ENCODE data around the gene DNAJC28. TPM values are rescaled to one million over a fixed set of nuclear protein-coding genes. Genes with fewer than 3 reads are reported as not detected.

The DNAJC28 gene, protein sequence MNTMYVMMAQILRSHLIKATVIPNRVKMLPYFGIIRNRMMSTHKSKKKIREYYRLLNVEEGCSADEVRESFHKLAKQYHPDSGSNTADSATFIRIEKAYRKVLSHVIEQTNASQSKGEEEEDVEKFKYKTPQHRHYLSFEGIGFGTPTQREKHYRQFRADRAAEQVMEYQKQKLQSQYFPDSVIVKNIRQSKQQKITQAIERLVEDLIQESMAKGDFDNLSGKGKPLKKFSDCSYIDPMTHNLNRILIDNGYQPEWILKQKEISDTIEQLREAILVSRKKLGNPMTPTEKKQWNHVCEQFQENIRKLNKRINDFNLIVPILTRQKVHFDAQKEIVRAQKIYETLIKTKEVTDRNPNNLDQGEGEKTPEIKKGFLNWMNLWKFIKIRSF
- polyA plus RNA-seq (2012; ENCODE audit: missing spikeins), result 1.00 TPM

GRCh38 chr21:33491373-33492102 is at the start of gene DNAJC28:
TSS of gene DNAJC28 (minus strand) at chr21:33491716. CDS start at chr21:33489393, 2,323 bp downstream.
- peak; percentile 94 for DNase-seq (ENCODE audit: insufficient read length)
- FAIRE-seq, result peak; percentile 99
- TF ChIP-seq POLR2A (IDR thresholded peaks at IDR 0.05; ENCODE audit: low read depth, low read length), result peak; percentile 36; the same call in 1 of the 2 replicates
- TF ChIP-seq POLR2AphosphoS5 (IDR thresholded peaks at IDR 0.05; ENCODE audit: low read depth, low read length), result no peak

- TF ChIP-seq TAF1 (IDR thresholded peaks at IDR 0.05; ENCODE audit: borderline replicate concordance, low read depth, low read length) (no peak), POLR2A (IDR thresholded peaks at IDR 0.05; ENCODE audit: low read depth, low read length) (no peak), POLR2AphosphoS5 (IDR thresholded peaks at IDR 0.05; ENCODE audit: low read depth, low read length) (no peak)
- FAIRE-seq, result no peak
These were observed 49.7 kb upstream of the DNAJC28 start for GRCh38 chr21:33541105-33541711.

GRCh38 chr21:33540711-33541104 is 49.2 kb upstream of the DNAJC28 start:
- TF ChIP-seq TAF1 (IDR thresholded peaks at IDR 0.05; ENCODE audit: borderline replicate concordance, low read depth, low read length) (no peak), POLR2AphosphoS5 (IDR thresholded peaks at IDR 0.05; ENCODE audit: low read depth, low read length) (no peak), POLR2A (IDR thresholded peaks at IDR 0.05; ENCODE audit: low read depth, low read length) (no peak)
- DNase-seq (ENCODE audit: insufficient read length) (no peak), FAIRE-seq (no peak)

More at GRCh38 chr21:33541105-33541711, 49.7 kb upstream of the DNAJC28 start:
- DNase-seq (ENCODE audit: insufficient read length), result no peak

- DNase-seq (ENCODE audit: insufficient read length) (no peak), FAIRE-seq (no peak)
- TF ChIP-seq POLR2AphosphoS5 (IDR thresholded peaks at IDR 0.05; ENCODE audit: low read depth, low read length) (no peak), TAF1 (IDR thresholded peaks at IDR 0.05; ENCODE audit: borderline replicate concordance, low read depth, low read length) (no peak), POLR2A (IDR thresholded peaks at IDR 0.05; ENCODE audit: low read depth, low read length) (no peak)
These were observed 48.1 kb upstream of the DNAJC28 start for GRCh38 chr21:33539616-33540015.

GRCh38 chr21:33537212-33537611 is 45.7 kb upstream of the DNAJC28 start:
- TF ChIP-seq POLR2AphosphoS5 (IDR thresholded peaks at IDR 0.05; ENCODE audit: low read depth, low read length), result no peak
- TF ChIP-seq POLR2A (IDR thresholded peaks at IDR 0.05; ENCODE audit: low read depth, low read length), result no peak
- no peak for TF ChIP-seq TAF1 (IDR thresholded peaks at IDR 0.05; ENCODE audit: borderline replicate concordance, low read depth, low read length)
- FAIRE-seq, result no peak
- DNase-seq (ENCODE audit: insufficient read length), result no peak

GRCh38 chr21:33531007-33531406 is 39.5 kb upstream of the DNAJC28 start:
- no peak for FAIRE-seq
- no peak for DNase-seq (ENCODE audit: insufficient read length)
- TF ChIP-seq POLR2A (IDR thresholded peaks at IDR 0.05; ENCODE audit: low read depth, low read length) (no peak), TAF1 (IDR thresholded peaks at IDR 0.05; ENCODE audit: borderline replicate concordance, low read depth, low read length) (no peak), POLR2AphosphoS5 (IDR thresholded peaks at IDR 0.05; ENCODE audit: low read depth, low read length) (no peak)

GRCh38 chr21:33522953-33523349 is 31.4 kb upstream of the DNAJC28 start:
- FAIRE-seq (no peak), DNase-seq (ENCODE audit: insufficient read length) (no peak)
- TF ChIP-seq TAF1 (IDR thresholded peaks at IDR 0.05; ENCODE audit: borderline replicate concordance, low read depth, low read length) (no peak), POLR2AphosphoS5 (IDR thresholded peaks at IDR 0.05; ENCODE audit: low read depth, low read length) (no peak), POLR2A (IDR thresholded peaks at IDR 0.05; ENCODE audit: low read depth, low read length) (no peak)

- DNase-seq (ENCODE audit: insufficient read length) (no peak), FAIRE-seq (no peak)
- TF ChIP-seq POLR2A (IDR thresholded peaks at IDR 0.05; ENCODE audit: low read depth, low read length), result no peak
- TF ChIP-seq POLR2AphosphoS5 (IDR thresholded peaks at IDR 0.05; ENCODE audit: low read depth, low read length), result no peak
- no peak for TF ChIP-seq TAF1 (IDR thresholded peaks at IDR 0.05; ENCODE audit: borderline replicate concordance, low read depth, low read length)
These were observed 30.9 kb upstream of the DNAJC28 start for GRCh38 chr21:33522297-33522952.

DNA sequence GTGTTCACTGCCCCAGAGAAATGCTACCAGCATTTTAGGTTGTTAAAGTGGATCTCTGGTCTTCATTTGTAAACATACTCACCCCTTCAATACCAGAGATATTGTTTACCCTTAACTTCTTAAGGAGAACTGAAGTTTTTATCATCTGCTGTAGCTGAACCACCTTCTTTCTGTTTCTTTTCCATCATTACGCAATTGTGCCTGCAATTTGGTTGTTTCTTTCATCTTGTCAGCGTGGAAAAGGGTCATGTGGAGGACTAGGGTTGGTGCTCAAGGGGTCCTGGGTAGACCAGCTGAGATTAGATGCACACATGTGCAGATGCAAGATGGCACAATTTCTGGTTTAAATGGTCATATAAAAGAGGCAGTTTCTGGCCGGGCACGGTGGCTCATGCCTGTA is 27.4 kb upstream of the DNAJC28 start:
- DNase-seq (ENCODE audit: insufficient read length) (no peak), FAIRE-seq (no peak)
- no peak for TF ChIP-seq TAF1 (IDR thresholded peaks at IDR 0.05; ENCODE audit: borderline replicate concordance, low read depth, low read length)
- no peak for TF ChIP-seq POLR2A (IDR thresholded peaks at IDR 0.05; ENCODE audit: low read depth, low read length)
- TF ChIP-seq POLR2AphosphoS5 (IDR thresholded peaks at IDR 0.05; ENCODE audit: low read depth, low read length), result no peak

- no peak for TF ChIP-seq POLR2AphosphoS5 (IDR thresholded peaks at IDR 0.05; ENCODE audit: low read depth, low read length)
- TF ChIP-seq TAF1 (IDR thresholded peaks at IDR 0.05; ENCODE audit: borderline replicate concordance, low read depth, low read length), result no peak
- TF ChIP-seq POLR2A (IDR thresholded peaks at IDR 0.05; ENCODE audit: low read depth, low read length), result no peak
- FAIRE-seq, result no peak
- no peak for DNase-seq (ENCODE audit: insufficient read length)
These were observed 22.7 kb upstream of the DNAJC28 start for GRCh38 chr21:33514229-33514628.

DNA sequence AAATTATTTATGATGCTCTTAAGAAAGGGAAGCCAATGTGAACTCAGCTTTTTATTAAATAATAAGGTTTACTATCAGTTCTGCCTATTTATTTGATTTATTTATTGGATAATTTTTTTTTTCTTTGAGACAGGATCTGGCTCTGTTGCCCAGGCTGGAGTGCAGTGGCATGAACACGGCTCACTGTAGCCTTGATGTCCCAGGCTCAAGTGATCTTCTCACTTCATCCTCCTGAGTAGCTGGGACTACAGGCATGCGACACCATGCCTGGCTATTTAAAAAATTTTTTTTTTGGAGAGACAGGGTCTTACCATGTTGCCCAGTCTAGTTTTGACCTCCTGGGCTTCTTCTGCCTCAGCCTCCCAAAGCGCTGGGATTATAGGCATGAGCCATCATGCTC is 21.0 kb upstream of the DNAJC28 start:
- FAIRE-seq, result no peak

More for the DNA sequence above, 21.0 kb upstream of the DNAJC28 start:
- DNase-seq (ENCODE audit: insufficient read length), result no peak
- TF ChIP-seq TAF1 (IDR thresholded peaks at IDR 0.05; ENCODE audit: borderline replicate concordance, low read depth, low read length) (no peak), POLR2AphosphoS5 (IDR thresholded peaks at IDR 0.05; ENCODE audit: low read depth, low read length) (no peak), POLR2A (IDR thresholded peaks at IDR 0.05; ENCODE audit: low read depth, low read length) (no peak)
